Measurements from ENCODE around the gene RASD2. TPM values are rescaled to one million over a fixed set of nuclear protein-coding genes. Genes with fewer than 3 reads are reported as not detected.

Gene RASD2
- total and polyA plus RNA-seq, 10 of the 15 experiments (the other 5 are each of a cell fraction or from before 2014, with no cell fraction given), result 0.03 TPM; not detected in 9

DNA sequence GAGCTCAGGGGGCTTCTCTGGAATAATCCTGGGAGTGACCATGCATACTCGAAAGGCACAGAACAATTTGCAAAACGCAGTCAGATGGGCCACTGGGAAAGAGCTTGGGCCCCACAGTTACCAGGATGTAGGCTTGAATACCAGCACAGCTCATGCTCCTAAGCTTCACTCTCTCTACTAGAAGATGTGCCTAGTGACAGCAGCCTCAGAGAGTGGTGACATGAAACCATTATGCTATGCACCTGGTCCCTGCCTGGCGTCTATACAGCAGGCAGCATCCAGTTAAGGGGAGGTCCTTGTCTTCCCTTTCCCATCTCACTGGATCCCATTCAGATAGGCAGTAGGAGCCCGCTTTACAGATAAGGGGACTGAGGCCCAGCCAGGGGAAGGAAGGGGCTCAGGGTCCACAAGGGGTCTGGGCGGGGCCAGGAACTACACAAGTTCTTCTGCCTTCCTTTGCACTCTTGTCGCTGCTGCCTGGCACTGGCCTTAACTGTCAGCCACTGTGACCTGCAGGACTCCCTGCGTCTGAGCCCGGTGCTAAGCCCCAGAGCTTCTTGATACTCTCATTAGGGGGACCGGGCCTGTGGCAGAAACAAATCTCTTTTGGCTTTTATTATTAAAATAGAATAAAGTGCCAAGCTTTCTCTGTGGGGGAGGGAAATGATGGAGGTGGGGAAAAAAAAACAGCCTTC, 21.2 kb upstream of the RASD2 start:
- DNase-seq (ENCODE audit: low read depth, low spot score) (no peak), ATAC-seq (no peak), FAIRE-seq (no peak)
- Histone ChIP-seq H3K9me3 (replicated peaks; ENCODE audit: control insufficient read depth, insufficient read depth, low read length) (no peaks in the 10 kb centered on the region), H3K79me2 (ENCODE audit: control insufficient read depth, insufficient read depth, low read length) (no peaks in the 10 kb centered on the region), H3K4me1 (ENCODE audit: control insufficient read depth, insufficient read depth, low read length) (no peaks in the 10 kb centered on the region), H3K27ac (ENCODE audit: control insufficient read depth, insufficient read depth) (no peak overlapping the region), H3K27me3 (replicated peaks in 1 of 2; ENCODE audit: control insufficient read depth in 2 of 2, insufficient read depth in 2 of 2, low read length in 1 of 2) (peaks cover 0 to 1% of the 10 kb centered on the region in 2 experiments), H2AFZ (ENCODE audit: control insufficient read depth, low read depth, low read length) (no peak overlapping the region), H3K4me3 (no peak overlapping the region), H4K20me1 (ENCODE audit: control insufficient read depth, insufficient read depth) (no peaks in the 10 kb centered on the region), H3K9ac (ENCODE audit: control insufficient read depth, insufficient read depth, low read length) (no peak overlapping the region), H3K36me3 (ENCODE audit: control insufficient read depth in 2 of 2, insufficient read depth in 2 of 2, low read length in 1 of 2) (no peaks in the 10 kb centered on the region), H3K4me2 (ENCODE audit: control insufficient read depth, insufficient read depth) (no peak overlapping the region)
- in situ Hi-C loops (cut with MboI) (no loop called here), intact Hi-C loops (cut with micrococcal nuclease; ENCODE audit: unreplicated experiment) (no loop called here)
- 18% methylated on average over 9 of the region's 9 CpGs for WGBS (ENCODE audit: insufficient coverage, insufficient replicate concordance, low lambda C conversion rate, missing lambda C conversion rate)
- no TSS peak for BruUV-seq (replicated peaks)
- CTCF ChIA-PET, result no interaction called here
- no peak for TF ChIP-seq KAT2A (conservative IDR thresholded peaks at IDR 0.05; ENCODE audit: control insufficient read depth, low read depth, low read length)
- no peak for TF ChIP-seq CBFB (IDR thresholded peaks at IDR 0.05; ENCODE audit: low read depth)
- no peak for TF ChIP-seq WRNIP1 (IDR thresholded peaks at IDR 0.05; ENCODE audit: borderline replicate concordance, low read depth, low read length)
- TF ChIP-seq SPI1 (IDR thresholded peaks at IDR 0.05; ENCODE audit: borderline replicate concordance, insufficient read depth, low read depth, low read length), result no peak
- no peak for TF ChIP-seq SREBF2 (IDR thresholded peaks at IDR 0.05; ENCODE audit: low read length)
- no peak for TF ChIP-seq TARDBP (IDR thresholded peaks at IDR 0.05; ENCODE audit: borderline replicate concordance)
- TF ChIP-seq MXI1 (IDR thresholded peaks at IDR 0.05; ENCODE audit: low read depth, low read length), result no peak
- no peak for TF ChIP-seq PAX5 (IDR thresholded peaks at IDR 0.05; ENCODE audit: borderline replicate concordance, low read depth, low read length)
- TF ChIP-seq RFX5 (IDR thresholded peaks at IDR 0.05; ENCODE audit: low read depth, low read length), result no peak
- TF ChIP-seq ASH2L (IDR thresholded peaks at IDR 0.05; ENCODE audit: borderline replicate concordance, low read depth), result no peak
- TF ChIP-seq EED (IDR thresholded peaks at IDR 0.05; ENCODE audit: low read depth), result no peak
- TF ChIP-seq, protein P1, sequence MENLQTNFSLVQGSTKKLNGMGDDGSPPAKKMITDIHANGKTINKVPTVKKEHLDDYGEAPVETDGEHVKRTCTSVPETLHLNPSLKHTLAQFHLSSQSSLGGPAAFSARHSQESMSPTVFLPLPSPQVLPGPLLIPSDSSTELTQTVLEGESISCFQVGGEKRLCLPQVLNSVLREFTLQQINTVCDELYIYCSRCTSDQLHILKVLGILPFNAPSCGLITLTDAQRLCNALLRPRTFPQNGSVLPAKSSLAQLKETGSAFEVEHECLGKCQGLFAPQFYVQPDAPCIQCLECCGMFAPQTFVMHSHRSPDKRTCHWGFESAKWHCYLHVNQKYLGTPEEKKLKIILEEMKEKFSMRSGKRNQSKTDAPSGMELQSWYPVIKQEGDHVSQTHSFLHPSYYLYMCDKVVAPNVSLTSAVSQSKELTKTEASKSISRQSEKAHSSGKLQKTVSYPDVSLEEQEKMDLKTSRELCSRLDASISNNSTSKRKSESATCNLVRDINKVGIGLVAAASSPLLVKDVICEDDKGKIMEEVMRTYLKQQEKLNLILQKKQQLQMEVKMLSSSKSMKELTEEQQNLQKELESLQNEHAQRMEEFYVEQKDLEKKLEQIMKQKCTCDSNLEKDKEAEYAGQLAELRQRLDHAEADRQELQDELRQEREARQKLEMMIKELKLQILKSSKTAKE (IDR thresholded peaks at IDR 0.05; ENCODE audit: low read depth, poor library complexity, severe bottlenecking), result no peak
- TF ChIP-seq MTA2 (IDR thresholded peaks at IDR 0.05; ENCODE audit: low read depth), result no peak
- no peak for TF ChIP-seq MEF2A (IDR thresholded peaks at IDR 0.05; ENCODE audit: insufficient read depth, low read depth, low read length)
- TF ChIP-seq, protein P2, sequence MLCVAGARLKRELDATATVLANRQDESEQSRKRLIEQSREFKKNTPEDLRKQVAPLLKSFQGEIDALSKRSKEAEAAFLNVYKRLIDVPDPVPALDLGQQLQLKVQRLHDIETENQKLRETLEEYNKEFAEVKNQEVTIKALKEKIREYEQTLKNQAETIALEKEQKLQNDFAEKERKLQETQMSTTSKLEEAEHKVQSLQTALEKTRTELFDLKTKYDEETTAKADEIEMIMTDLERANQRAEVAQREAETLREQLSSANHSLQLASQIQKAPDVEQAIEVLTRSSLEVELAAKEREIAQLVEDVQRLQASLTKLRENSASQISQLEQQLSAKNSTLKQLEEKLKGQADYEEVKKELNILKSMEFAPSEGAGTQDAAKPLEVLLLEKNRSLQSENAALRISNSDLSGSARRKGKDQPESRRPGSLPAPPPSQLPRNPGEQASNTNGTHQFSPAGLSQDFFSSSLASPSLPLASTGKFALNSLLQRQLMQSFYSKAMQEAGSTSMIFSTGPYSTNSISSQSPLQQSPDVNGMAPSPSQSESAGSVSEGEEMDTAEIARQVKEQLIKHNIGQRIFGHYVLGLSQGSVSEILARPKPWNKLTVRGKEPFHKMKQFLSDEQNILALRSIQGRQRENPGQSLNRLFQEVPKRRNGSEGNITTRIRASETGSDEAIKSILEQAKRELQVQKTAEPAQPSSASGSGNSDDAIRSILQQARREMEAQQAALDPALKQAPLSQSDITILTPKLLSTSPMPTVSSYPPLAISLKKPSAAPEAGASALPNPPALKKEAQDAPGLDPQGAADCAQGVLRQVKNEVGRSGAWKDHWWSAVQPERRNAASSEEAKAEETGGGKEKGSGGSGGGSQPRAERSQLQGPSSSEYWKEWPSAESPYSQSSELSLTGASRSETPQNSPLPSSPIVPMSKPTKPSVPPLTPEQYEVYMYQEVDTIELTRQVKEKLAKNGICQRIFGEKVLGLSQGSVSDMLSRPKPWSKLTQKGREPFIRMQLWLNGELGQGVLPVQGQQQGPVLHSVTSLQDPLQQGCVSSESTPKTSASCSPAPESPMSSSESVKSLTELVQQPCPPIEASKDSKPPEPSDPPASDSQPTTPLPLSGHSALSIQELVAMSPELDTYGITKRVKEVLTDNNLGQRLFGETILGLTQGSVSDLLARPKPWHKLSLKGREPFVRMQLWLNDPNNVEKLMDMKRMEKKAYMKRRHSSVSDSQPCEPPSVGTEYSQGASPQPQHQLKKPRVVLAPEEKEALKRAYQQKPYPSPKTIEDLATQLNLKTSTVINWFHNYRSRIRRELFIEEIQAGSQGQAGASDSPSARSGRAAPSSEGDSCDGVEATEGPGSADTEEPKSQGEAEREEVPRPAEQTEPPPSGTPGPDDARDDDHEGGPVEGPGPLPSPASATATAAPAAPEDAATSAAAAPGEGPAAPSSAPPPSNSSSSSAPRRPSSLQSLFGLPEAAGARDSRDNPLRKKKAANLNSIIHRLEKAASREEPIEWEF (IDR thresholded peaks at IDR 0.05; ENCODE audit: insufficient replicate concordance, low read depth, low read length), result no peak
- POLR2A ChIA-PET, result interaction anchor here (0.7 kb wide), 2 partner anchors 15 to 30 kb away, joined by 3 to 4 read pairs; no protein-coding TSS in a partner anchor
- RAD21 ChIA-PET (ENCODE audit: unreplicated experiment), result no interaction called here
- SMC1A ChIA-PET (ENCODE audit: uncharacterized antibody, unreplicated experiment), result no interaction called here

Measured in GM12878 (cell line).